AG08396 (cell line): ENCODE data around the gene REEP6.
"Not testable (repeated sequence)": the region's sequence is repeated elsewhere in the genome, so short reads cannot be mapped to it uniquely, and the experiment has no call there.

ENCODE experiments used
- DNase-seq: peaks from one replicate; pipeline ENCODE4 v3.0.0; 2012; ENCODE audit warnings: low spot score, mixed read lengths

The REEP6 gene

DNA sequence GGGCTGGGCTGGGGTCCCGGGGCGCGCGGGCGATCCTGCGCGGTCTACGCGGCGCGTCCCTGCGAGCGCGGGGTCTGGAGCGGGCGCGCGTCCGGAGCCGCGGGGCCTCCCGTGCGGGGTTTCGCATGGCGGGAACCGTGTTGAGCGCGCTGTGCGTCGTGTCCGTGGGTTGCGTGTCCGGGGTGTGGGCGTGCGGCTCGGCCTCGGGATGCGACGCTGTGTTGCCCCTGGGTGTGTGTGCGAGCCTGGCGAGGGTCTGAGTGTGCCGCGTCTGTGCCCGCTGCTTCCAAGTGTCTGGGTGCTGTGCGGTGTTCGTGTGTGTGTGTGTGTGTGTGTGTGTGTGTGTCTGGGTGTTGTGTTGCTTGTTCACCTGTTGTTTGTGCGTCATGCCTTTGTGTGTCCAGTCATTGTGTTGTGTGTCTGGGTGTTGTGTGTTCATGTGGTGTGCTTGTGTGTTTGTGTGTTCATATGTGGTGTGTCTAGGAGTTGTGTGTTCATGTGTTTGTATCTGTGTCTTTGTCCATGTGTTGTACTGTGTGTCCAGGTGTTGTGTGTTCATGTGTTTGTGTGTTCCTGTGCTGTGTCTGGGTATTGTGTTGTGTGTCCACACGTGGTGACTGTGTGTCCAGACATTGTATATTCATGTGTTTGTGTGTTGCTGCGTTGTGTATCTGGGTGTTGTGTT is 33.4 kb downstream of the REEP6 start:
- no peak for DNase-seq

DNA sequence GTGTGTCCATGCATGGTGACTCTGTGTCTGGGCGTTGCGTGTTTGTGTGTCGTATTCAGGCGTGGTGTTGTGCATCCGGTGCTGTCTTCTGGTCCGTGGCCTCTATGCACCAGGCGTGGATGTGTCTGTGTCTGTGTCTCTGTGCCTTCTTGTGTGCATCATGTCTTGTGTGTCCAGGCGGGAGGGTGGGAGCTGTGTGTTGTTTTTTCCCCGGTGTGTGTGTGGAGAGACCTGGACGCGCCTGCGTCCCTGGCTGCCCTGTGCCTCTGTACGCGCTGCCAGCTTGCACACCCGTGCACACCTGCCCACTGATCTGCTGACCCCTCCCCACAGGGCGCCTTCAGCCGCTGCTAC is 34.0 kb downstream of the REEP6 start:
- no peak for DNase-seq

DNA sequence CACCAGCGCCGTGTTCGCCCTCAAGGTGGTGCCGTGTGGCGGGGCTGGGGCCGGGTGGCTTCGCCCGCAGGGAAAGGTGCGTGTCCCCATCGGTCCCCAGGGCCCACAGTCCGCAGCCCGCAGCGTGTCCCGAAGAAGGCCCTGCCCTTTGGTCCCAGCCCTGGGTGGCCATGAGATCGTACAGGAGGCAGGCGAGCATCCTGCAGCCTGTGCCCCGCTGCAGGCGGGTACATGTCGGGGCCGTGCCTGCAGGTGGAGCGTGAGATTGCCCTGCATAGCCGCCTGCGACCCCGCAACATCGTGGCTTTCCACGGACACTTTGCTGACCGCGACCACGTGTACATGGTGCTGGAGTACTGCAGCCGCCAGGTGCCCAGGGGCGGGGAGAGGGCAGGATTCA is 34.4 kb downstream of the REEP6 start:
- no peak for DNase-seq

DNA sequence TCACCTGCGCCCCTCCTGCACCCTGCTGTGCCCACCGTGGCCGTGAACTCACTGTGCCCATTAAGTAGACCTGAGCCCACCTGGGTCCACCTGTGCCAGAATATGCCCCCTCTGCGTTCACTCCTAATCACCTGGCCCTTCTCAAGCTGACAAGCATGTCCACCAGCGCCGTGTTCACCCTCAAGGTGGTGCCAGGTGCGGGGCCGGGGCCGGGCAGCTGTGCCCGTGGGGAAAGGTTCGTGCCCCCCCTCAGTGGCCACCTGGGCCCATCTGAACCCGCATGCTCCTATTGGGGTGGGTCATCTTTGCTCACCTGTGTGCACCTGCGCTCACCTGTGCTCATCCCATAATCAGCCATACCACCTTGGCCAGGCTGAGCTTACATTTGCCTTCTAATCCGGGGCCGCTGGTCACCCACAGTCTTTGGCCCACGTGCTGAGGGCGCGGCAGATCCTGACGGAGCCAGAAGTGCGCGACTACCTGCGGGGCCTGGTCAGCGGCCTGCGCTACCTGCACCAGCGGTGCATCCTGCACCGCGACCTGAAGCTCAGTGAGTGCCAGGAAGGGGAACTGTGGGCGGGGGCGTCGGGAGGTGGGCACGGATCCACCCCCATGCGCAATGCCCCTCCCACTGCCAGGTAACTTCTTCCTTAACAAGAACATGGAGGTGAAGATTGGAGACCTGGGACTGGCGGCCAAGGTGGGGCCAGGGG is 35.2 kb downstream of the REEP6 start:
- no peak for DNase-seq

DNA sequence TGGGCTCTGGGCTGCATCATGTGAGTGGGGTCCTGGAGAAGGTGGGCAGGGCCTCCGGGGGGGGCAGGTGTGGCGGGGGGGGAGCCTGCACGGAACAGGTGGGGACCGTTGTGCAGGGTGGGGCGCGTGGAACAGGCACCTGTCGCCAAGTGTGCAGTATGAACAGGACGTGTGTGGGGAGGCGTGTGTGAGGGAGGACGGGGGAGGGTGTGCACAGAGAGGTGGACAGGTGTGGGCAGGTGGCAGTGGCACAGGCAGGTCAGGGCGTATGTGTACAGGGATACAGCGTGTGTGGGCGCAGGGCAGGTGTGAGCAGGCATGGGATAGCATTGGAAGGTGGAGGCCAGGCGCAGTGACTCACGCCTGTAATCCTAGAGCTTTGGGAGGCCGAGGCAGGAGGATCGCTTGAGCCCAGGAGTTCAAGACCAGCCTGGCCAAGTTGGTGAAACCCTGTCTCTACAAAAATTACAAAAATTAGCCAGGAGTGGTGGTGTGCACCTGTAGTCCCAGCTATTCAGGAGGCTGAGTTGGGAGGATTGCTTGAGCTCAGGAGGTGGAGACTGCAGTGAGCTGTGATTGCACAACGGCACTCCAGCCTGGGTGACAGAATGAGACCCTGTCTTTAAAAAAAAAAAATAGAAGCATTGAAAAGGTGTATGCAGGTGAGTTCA is 36.1 kb downstream of the REEP6 start:
- DNase-seq = no peak

DNA sequence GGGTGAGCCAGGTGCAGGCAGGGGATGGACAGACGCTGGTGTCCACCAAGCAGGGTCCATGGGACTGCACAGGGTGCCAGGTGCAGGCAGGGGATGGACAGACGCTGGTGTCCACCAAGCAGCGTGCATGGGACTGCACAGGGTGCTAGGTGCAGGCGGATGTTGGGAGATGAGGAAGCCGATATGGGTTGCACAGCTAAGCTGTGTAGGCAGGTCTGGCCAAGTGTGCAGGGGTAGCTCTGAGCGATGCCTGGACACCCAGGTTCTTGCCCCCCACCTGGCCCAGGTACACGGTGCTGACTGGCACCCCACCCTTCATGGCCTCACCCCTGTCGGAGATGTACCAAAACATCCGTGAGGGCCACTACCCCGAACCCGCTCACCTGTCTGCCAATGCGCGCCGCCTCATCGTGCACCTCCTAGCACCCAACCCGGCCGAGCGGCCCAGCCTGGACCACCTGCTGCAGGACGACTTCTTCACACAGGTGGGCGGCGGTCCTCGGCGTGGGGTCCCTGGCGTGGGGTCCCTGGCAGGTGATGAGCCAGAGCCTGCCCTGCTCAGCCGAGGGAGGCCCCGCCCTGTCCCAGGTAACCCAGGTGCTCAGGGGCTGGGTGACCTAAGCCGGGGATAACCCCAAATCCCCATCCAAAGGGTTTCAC is 36.8 kb downstream of the REEP6 start:
- no peak for DNase-seq

DNA sequence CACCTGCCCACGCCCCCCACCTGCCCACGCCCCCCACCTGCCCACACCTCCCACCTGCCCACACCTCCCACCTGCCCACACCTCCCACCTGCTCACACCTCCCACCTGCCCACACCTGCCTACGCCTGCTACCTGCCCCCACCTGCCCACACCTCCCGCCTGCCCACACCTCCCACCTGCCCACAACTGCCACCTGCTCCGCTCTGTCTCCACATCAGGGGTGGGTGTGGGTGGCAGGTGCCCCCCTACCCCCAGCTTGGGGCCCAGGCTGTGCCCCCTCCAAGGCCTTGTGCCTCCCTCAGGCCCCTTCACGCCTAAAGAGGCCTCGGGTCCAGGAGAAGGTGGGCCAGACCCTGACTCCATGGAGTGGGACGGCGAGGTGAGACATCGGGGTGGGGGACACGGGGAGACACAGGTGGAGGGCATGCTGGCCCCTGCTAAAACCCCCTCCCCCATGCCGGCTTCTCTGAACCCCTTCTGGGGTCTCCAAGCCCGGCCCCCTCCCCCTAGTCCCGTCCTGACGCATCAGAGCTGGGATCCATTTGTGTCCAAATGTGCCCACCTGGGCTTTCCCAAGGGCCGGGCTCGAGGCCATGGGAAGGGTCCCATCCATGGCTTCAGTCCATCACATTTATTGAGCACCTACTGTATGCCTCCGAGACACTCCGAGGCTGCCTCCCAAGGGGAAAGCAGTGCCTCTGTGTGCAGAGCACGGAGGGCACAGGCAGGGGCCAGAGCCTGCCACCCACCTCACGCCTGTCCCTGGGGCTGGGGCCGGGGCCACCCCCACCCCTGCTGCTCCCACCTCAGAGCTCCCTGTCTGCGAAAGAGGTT is 37.8 kb downstream of the REEP6 start:
- DNase-seq = no peak

DNA sequence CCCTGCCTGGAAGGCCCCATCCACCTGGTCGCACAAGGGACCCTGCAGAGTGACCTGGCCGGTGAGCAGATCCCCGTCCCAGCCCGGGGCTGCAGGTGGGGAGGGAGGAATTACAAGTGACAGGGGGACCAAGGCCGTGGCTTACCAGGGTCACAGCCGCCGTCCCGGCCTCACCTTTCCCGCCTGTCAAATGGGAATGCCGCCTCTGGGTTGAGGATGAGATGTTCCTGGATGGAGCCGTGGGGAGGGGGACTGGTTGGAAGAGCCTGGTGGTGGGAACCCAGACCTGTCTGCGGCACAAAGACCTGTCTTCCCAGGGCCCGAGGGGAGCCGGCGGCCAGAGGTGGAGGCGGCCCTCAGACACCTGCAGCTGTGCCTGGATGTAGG is 38.4 kb downstream of the REEP6 start:
- DNase-seq = no peak

DNA sequence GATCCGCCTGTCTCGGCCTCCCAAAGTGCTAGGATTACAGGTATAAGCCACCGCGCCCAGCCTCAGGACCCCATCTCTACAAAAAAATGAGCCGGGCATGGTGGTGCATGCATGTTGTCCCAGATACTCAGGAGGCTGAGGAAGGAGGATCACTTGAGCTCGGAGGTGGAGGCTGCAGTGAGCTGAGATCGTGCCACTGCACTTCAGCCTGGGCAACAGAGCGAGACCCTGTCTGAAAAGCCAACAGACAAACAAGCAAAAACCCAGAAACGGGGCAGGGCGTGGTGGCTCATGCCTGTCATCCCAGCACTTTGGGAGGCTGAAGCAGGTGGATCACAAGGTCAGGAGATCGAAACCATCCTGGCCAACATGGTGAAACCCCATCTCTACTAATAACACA is 39.9 kb downstream of the REEP6 start:
- not testable (repeated sequence) for DNase-seq

DNA sequence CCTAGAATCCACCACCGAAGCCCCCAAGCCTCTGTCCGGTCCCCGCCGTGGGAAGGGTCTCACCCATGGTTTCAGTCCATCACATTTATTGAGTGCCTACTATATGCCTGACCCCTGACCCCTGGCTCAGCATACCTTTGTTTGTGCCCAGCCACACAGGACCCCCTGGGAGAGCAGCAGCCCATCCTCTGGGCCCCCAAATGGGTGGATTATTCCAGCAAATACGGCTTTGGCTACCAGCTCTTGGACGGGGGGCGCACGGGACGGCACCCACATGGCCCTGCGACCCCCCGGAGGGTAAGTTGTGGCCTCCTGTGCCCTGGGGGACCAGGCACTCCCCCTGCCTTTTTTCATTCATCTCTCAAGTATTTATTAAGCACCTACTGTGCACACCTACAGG is 40.6 kb downstream of the REEP6 start:
- DNase-seq = no peak

DNA sequence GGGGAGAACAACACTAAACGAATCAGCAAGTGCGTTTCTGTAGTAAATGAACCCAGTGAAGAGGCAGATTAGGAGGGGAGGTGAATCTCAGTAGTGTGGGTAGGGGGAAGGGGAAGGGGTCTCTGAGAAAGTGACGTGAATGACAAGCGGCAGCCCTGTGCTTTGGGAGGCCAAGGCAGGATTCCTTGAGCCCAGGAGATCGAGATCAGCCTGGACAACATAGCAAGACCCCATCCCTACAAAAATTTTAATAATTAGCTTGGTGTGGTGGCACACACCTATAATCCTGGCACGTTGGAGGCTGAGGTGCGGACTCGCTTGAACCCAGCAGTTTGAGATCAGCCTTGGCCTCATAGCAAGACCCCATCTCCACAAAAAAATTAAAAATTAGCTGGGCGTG is 41.0 kb downstream of the REEP6 start:
- DNase-seq = no peak

DNA sequence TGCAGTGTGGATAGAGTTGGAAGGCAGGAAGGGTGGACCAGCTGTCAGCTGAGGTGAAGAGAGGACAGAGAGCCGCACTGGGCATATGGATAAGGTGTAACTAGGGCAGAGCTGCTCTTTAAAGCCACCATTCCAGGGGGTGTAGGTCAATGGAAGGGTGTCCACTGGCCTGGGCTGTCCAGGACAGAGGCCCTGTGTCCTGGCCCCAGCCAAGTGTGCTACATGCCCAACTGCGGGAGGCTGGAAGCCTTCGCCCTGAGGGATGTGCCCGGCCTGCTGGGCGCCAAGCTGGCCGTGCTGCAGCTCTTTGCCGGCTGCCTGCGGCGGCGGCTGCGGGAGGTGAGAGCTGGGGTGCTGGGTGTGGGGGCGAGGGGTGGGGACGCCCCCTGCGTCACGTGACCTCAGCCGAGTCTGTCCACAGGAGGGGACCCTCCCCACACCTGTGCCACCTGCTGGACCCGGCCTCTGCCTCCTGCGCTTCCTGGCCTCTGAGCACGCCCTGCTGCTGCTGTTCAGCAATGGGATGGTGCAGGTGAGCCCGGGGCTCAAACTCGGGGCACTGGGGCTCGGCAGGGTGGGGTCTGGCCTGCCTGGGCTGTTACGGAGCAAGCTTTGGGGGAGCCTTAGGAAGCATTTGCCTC is 42.6 kb downstream of the REEP6 start:
- no peak for DNase-seq

DNA sequence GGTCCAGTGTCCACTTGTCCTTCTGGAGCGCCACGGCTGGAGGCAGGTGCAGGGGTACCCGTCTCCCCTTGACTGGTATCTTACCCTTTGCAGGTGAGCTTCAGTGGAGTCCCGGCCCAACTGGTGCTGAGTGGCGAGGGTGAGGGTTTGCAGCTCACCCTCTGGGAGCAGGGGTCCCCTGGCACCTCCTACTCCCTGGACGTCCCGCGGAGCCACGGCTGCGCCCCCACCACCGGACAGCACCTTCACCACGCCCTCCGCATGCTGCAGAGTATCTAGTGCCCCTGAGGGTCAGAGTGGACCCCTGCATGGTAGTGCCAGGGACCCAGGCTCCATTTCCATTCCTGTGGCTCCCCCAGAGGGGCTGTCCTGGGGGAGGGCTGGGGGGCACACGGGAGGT is 44.0 kb downstream of the REEP6 start:
- DNase-seq = no peak

DNA sequence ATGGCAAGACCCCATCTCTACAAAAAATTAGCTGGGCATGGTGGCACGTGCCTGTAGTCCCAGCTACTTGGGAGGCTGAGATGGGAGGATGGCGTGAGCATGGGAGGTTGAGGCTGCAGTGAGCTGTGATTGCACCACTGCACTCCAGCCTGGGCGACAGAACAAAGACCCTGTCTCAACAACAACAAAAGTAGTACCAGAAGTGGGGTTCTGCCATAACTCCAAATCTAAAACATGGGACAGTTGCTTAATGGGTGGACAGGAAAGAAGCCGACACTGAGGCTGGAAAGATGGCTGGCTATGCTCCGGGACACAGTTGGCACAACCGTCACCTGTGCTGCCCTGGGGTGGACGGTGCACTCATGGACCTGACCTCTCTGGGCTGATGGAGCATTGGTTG is 44.7 kb downstream of the REEP6 start:
- DNase-seq = not testable (repeated sequence)

DNA sequence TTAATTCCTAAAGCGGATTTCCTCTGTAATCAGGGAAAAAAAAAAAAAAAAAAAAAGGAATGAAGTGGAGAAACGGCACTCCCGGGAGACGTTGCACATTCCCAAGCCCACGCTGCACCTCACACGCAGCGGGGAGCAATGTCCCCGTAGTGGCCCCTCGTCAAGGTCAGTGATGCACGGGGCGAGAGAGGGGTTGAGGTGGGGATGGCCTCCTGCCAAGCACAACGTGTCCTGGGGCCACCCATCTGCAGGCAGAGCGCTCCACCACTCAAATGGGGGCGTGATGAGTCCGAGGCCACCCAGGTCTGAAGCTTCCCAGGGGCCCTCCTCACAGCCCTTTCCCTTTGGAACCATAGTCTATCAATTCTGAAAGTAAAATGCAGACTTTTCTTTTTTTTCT is 48.0 kb downstream of the REEP6 start:
- no peak for DNase-seq

DNA sequence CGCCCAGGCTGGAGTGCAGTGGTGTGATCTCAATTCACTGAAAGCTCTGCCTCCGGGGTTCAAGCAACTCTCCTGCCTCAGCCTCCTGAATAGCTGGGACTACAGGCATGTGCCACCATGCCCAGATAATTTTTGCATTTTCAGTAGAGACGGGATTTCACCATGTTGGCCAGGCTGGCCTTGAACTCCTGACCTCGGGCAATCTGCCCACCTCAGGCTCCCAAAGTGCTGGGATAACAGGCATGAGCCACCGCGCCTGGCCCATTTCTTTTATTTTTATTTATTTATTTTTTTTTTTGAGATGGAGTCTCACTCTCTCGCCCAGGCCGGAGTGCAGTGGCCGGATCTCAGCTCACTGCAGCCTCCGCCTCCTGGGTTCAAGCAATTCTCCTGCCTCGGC is 48.8 kb downstream of the REEP6 start:
- not testable (repeated sequence) for DNase-seq

DNA sequence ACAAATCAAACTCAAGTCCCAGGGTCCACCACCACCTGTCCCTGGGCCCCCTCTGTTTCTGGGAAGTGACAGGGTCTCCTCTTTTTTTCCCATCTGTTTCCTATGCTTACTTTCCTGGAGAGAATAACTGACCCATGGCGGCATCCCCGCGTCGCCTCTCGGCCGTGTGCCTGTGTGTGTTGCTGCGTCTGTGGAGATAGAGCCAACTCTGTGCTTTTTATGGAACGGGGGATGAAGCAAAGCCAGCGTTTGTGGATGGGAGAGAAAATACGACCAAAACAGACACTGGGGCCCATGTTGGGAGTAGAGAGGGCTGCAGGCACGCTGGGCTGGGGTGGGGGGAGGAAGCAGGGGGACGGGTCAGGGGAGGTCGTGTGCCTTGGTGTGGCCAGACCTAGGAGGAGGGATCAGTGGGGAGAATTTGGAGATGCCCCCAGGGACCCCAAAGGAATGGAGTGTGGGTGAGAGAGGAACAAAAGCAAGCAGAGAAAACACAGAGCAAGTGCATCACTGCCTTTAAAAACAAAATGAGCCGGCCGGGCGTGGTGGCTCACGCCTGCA is 49.5 kb downstream of the REEP6 start:
- DNase-seq = no peak
